GM12878 (cell line): Measurements from ENCODE around the gene OR6K3. TPM values are rescaled to one million over a fixed set of nuclear protein-coding genes. Genes with fewer than 3 reads are reported as not detected.
A peak's percentile ranks its signal among the peaks of the same experiment; 100 is the strongest.

Experiments
- CREM ChIP-seq: IDR thresholded peaks from 2 replicates; pipeline ENCODE4 v1.6.1; 2014; ENCODE audit warnings: antibody characterized with exemption, low read depth
- JUNB ChIP-seq: IDR thresholded peaks from 2 replicates; pipeline ENCODE4 v1.6.1; 2016; ENCODE audit warnings: antibody characterized with exemption, mild to moderate bottlenecking
- polyA plus RNA-seq, 11 experiments: library from polyadenylated mRNA; depleted of rRNA in 4 of 11; unstranded in 6 of 11; stranded (reverse) in 5 of 11; fragments of >200 nt; fragmentation: Nextera tagmentation in 4 of 11; fragmentation: Illumina TruSeq in 1 of 11; extraction: Ambion mirVana in 4 of 11; extraction: Trizol in 1 of 11; gene quantifications; 1 replicate in 1 of 11; 2 replicates in 10 of 11; pipeline versions ENCODE4 v1.2.1 to v1.2.3, GENCODE V29; 2011 to 2016; ENCODE audit warnings: inconsistent platforms in 2 of 11, missing spikeins in 2 of 11, low read depth in 1 of 11
- total RNA-seq, 4 experiments: library from RNA; depleted of rRNA in 3 of 4; stranded (reverse); fragments of >200 nt in 3 of 4; fragmentation: Illumina TruSeq in 1 of 4; extraction: Trizol in 1 of 4; gene quantifications; 2 replicates each; pipeline versions ENCODE4 v1.2.1 to v1.2.3, GENCODE V29; 2013 to 2021
- TF ChIP-seq, protein P1 (sequence below): fragments of 450-650 bp; IDR thresholded peaks from 2 replicates; pipeline ENCODE4 v1.6.1; 2018; ENCODE audit warnings: borderline replicate concordance, mild to moderate bottlenecking; ENCODE audit not compliant: partially characterized antibody
- TF ChIP-seq, protein P2 (sequence below): fragments of 450-650 bp; formaldehyde crosslinking; IDR thresholded peaks from 2 replicates; pipeline ENCODE4 v1.4.0; 2020; ENCODE audit warnings: mild to moderate bottlenecking, moderate library complexity
- TF ChIP-seq, protein P3 (sequence below): fragments of 450-650 bp; formaldehyde crosslinking; IDR thresholded peaks from 2 replicates; pipeline ENCODE4 v1.4.0; 2022; ENCODE audit warnings: mild to moderate bottlenecking, moderate library complexity

Gene OR6K3
- total and polyA plus RNA-seq, 10 of the 15 experiments (the other 5 are each of a cell fraction or from before 2014, with no cell fraction given) = not detected

DNA sequence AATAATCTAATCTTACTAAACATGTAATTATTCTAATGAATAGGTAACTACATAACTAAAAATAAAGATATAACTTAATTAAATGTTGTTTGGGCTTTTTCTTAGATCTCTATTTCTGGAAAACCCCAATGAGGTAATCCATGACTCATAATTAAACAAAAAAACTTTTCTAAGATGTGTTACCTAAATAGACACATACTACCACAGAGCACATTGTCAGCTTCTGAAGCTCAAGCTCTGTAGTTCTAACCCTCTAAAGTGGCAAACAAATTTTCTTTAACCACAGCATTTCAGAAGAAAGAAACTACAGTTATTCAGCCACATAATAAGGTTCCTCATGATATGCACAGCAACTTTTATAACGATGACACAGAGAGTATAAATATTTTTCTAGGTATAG is 4.2 kb downstream of the OR6K3 start (continued):
- TF ChIP-seq, protein P1, sequence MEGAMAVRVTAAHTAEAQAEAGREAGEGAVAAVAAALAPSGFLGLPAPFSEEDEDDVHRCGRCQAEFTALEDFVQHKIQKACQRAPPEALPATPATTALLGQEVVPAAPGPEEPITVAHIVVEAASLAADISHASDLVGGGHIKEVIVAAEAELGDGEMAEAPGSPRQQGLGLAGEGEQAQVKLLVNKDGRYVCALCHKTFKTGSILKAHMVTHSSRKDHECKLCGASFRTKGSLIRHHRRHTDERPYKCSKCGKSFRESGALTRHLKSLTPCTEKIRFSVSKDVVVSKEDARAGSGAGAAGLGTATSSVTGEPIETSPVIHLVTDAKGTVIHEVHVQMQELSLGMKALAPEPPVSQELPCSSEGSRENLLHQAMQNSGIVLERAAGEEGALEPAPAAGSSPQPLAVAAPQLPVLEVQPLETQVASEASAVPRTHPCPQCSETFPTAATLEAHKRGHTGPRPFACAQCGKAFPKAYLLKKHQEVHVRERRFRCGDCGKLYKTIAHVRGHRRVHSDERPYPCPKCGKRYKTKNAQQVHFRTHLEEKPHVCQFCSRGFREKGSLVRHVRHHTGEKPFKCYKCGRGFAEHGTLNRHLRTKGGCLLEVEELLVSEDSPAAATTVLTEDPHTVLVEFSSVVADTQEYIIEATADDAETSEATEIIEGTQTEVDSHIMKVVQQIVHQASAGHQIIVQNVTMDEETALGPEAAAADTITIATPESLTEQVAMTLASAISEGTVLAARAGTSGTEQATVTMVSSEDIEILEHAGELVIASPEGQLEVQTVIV = no peak
- TF ChIP-seq, protein P2, sequence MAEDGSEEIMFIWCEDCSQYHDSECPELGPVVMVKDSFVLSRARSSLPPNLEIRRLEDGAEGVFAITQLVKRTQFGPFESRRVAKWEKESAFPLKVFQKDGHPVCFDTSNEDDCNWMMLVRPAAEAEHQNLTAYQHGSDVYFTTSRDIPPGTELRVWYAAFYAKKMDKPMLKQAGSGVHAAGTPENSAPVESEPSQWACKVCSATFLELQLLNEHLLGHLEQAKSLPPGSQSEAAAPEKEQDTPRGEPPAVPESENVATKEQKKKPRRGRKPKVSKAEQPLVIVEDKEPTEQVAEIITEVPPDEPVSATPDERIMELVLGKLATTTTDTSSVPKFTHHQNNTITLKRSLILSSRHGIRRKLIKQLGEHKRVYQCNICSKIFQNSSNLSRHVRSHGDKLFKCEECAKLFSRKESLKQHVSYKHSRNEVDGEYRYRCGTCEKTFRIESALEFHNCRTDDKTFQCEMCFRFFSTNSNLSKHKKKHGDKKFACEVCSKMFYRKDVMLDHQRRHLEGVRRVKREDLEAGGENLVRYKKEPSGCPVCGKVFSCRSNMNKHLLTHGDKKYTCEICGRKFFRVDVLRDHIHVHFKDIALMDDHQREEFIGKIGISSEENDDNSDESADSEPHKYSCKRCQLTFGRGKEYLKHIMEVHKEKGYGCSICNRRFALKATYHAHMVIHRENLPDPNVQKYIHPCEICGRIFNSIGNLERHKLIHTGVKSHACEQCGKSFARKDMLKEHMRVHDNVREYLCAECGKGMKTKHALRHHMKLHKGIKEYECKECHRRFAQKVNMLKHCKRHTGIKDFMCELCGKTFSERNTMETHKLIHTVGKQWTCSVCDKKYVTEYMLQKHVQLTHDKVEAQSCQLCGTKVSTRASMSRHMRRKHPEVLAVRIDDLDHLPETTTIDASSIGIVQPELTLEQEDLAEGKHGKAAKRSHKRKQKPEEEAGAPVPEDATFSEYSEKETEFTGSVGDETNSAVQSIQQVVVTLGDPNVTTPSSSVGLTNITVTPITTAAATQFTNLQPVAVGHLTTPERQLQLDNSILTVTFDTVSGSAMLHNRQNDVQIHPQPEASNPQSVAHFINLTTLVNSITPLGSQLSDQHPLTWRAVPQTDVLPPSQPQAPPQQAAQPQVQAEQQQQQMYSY (CRISPR knock-in tag) = no peak
- TF ChIP-seq, protein P3, sequence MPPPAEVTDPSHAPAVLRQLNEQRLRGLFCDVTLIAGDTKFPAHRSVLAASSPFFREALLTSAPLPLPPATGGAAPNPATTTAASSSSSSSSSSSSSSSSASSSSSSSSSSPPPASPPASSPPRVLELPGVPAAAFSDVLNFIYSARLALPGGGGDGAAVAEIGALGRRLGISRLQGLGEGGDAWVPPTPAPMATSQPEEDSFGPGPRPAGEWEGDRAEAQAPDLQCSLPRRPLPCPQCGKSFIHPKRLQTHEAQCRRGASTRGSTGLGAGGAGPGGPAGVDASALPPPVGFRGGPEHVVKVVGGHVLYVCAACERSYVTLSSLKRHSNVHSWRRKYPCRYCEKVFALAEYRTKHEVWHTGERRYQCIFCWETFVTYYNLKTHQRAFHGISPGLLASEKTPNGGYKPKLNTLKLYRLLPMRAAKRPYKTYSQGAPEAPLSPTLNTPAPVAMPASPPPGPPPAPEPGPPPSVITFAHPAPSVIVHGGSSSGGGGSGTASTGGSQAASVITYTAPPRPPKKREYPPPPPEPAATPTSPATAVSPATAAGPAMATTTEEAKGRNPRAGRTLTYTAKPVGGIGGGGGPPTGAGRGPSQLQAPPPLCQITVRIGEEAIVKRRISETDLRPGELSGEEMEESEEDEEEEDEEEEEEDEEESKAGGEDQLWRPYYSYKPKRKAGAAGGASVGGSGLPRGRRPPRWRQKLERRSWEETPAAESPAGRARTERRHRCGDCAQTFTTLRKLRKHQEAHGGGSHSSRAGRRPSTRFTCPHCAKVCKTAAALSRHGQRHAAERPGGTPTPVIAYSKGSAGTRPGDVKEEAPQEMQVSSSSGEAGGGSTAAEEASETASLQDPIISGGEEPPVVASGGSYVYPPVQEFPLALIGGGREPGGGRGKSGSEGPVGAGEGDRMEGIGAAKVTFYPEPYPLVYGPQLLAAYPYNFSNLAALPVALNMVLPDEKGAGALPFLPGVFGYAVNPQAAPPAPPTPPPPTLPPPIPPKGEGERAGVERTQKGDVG (CRISPR knock-in tag) = no peak
- TF ChIP-seq CREM (peak; percentile 31; the same call in 1 of the 2 replicates), JUNB (peak; percentile 90)
